OCI-LY1 (cell line): ENCODE measurements around the gene NUTM2G.
"Not testable (repeated sequence)": the region's sequence is repeated elsewhere in the genome, so short reads cannot be mapped to it uniquely, and the experiment has no call there.

ENCODE experiments used
- CTCF ChIP-seq: fragments of 200-600 bp; sonication (generic), shearing (Covaris generic); IDR thresholded peaks from 2 replicates; pipeline ENCODE4 v1.5.1; 2017; ENCODE audit warnings: mild to moderate bottlenecking, antibody characterized with exemption, low read length, moderate library complexity, mixed read lengths
- EZH2 ChIP-seq: fragments of 200-600 bp; sonication (generic), shearing (Covaris generic); IDR thresholded peaks from 2 replicates; pipeline ENCODE4 v1.8.0; 2017; ENCODE audit warnings: borderline replicate concordance, mixed run types, mild to moderate bottlenecking, antibody characterized with exemption, low read length, moderate library complexity, mixed read lengths

GRCh38 chr9:96938957-96939665 lies 10.5 kb downstream of the NUTM2G start:
- not testable (repeated sequence) for TF ChIP-seq CTCF, EZH2
